ENCODE measurements around the gene SERPINA1. TPM values are rescaled to one million over a fixed set of nuclear protein-coding genes. Genes with fewer than 3 reads are reported as not detected.

Gene SERPINA1
- total and polyA plus RNA-seq, 2 of the 13 experiments (the other 11 are each of a cell fraction or from before 2014, with no cell fraction given) = 3,266 to 11,015 TPM

- 98% methylated on average over 4 of the region's 4 CpGs for WGBS (ENCODE audit: low lambda C conversion rate)
- Histone ChIP-seq H3K36me3 (replicated peaks in 1 of 2; ENCODE audit: control insufficient read depth in 1 of 2, insufficient read depth in 2 of 2, low read length in 2 of 2) (no peaks in the 10 kb centered on the region), H4K20me1 (ENCODE audit: insufficient read depth, low read length) (no peaks in the 10 kb centered on the region), H3K4me2 (ENCODE audit: low read depth, low read length) (no peak overlapping the region), H3K79me2 (ENCODE audit: insufficient read depth, low read length) (peaks cover 12% of the 10 kb centered on the region), H3K4me1 (ENCODE audit: insufficient read depth, low read length) (peaks cover 79% of the 10 kb centered on the region), H3K9me3 (ENCODE audit: low read length) (no peaks in the 10 kb centered on the region), H3K27ac (ENCODE audit: extremely low read length, insufficient read depth, low read length) (no peak overlapping the region), H3K27me3 (ENCODE audit: control insufficient read depth in 1 of 2, insufficient read depth in 2 of 2, low read length in 2 of 2) (no peaks in the 10 kb centered on the region), H2AFZ (ENCODE audit: low read length) (no peak overlapping the region), H3K9ac (ENCODE audit: insufficient read depth, low read depth, low read length) (no peak overlapping the region), H3K4me3 (replicated peaks in 1 of 3; ENCODE audit: insufficient read depth in 1 of 3, low read depth in 2 of 3, low read length in 3 of 3) (no peak overlapping the region)
- ChIA-PET CTCF (ENCODE audit: low intra/inter-chr PET ratio, low total read pairs) (no interaction called here), POLR2A (interaction anchor here (4.5 to 6.2 kb wide), 2 partner anchors 22 to 31 kb away, joined by 39 to 102 read pairs; partner anchors contain the start of gene SERPINA1)
- in situ Hi-C loops (cut with HindIII; ENCODE audit: extremely low pct_ligation_motif_present, low pct_unique_long_range_greater_than_20kb) (no loop called here), intact Hi-C loops (cut with micrococcal nuclease; ENCODE audit: unreplicated experiment) (no loop called here)
- no peak for ATAC-seq
- FAIRE-seq = no peak
- BruUV-seq (replicated peaks) = no TSS peak
- TF ChIP-seq ZNF691 (CRISPR knock-in tag; IDR thresholded peaks at IDR 0.05; ENCODE audit: borderline replicate concordance, low read depth) (no peak), NFRKB (IDR thresholded peaks at IDR 0.05) (no peak), DMTF1 (CRISPR knock-in tag; IDR thresholded peaks at IDR 0.05) (no peak), ZNF776 (CRISPR knock-in tag; IDR thresholded peaks at IDR 0.05) (no peak), ESRRA (CRISPR knock-in tag; IDR thresholded peaks at IDR 0.05; ENCODE audit: low read depth) (no peak), ZNF720 (CRISPR knock-in tag; IDR thresholded peaks at IDR 0.05) (no peak), ARID3A (IDR thresholded peaks at IDR 0.05; ENCODE audit: low read depth, low read length) (no peak), HOXA3 (CRISPR knock-in tag; IDR thresholded peaks at IDR 0.05) (no peak)
- TF ChIP-seq, protein P1, sequence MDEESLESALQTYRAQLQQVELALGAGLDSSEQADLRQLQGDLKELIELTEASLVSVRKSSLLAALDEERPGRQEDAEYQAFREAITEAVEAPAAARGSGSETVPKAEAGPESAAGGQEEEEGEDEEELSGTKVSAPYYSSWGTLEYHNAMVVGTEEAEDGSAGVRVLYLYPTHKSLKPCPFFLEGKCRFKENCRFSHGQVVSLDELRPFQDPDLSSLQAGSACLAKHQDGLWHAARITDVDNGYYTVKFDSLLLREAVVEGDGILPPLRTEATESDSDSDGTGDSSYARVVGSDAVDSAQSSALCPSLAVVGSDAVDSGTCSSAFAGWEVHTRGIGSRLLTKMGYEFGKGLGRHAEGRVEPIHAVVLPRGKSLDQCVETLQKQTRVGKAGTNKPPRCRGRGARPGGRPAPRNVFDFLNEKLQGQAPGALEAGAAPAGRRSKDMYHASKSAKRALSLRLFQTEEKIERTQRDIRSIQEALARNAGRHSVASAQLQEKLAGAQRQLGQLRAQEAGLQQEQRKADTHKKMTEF (CRISPR knock-in tag; IDR thresholded peaks at IDR 0.05) = no peak
- TF ChIP-seq, protein P2, sequence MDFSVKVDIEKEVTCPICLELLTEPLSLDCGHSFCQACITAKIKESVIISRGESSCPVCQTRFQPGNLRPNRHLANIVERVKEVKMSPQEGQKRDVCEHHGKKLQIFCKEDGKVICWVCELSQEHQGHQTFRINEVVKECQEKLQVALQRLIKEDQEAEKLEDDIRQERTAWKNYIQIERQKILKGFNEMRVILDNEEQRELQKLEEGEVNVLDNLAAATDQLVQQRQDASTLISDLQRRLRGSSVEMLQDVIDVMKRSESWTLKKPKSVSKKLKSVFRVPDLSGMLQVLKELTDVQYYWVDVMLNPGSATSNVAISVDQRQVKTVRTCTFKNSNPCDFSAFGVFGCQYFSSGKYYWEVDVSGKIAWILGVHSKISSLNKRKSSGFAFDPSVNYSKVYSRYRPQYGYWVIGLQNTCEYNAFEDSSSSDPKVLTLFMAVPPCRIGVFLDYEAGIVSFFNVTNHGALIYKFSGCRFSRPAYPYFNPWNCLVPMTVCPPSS (IDR thresholded peaks at IDR 0.05) = no peak
- DNase-seq (ENCODE audit: low spot score) = no peak
Observed at GRCh38 chr14:94408546-94409095, 20.2 kb upstream of the SERPINA1 start.
